ENCODE measurements around the gene FBLN7. TPM values are rescaled to one million over a fixed set of nuclear protein-coding genes. Genes with fewer than 3 reads are reported as not detected.

FBLN7 gene
- total RNA-seq, 4 donors from 2014 or later: 4.4 to 11.8 (median 7.9) TPM

GRCh38 chr2:112163541-112163981 is 25.4 kb downstream of the FBLN7 start:
- no peak overlapping the region for H3K27ac ChIP-seq
- no peaks in the 10 kb centered on the region for H3K9me3 ChIP-seq
- H3K36me3 ChIP-seq: no peaks in the 10 kb centered on the region
- no peaks in the 10 kb centered on the region for H3K4me1 ChIP-seq
- intact Hi-C loops (cut with DNase I; ENCODE audit: low total_unique reads): no loop called here
- no peak for DNase-seq
- TF ChIP-seq POLR2A (IDR thresholded peaks at IDR 0.05): no peak
- no peak for TF ChIP-seq CTCF (IDR thresholded peaks at IDR 0.05)
- H3K27me3 ChIP-seq: no peaks in the 10 kb centered on the region
- no peak overlapping the region for H3K4me3 ChIP-seq

GRCh38 chr2:112164876-112165275 is 26.7 kb downstream of the FBLN7 start:
- Histone ChIP-seq H3K9me3 (no peaks in the 10 kb centered on the region), H3K27ac (no peak overlapping the region), H3K27me3 (no peaks in the 10 kb centered on the region), H3K36me3 (no peaks in the 10 kb centered on the region), H3K4me1 (no peaks in the 10 kb centered on the region), H3K4me3 (no peak overlapping the region)
- intact Hi-C loops (cut with DNase I; ENCODE audit: low total_unique reads): no loop called here
- no peak for DNase-seq
- TF ChIP-seq POLR2A (IDR thresholded peaks at IDR 0.05) (no peak), CTCF (IDR thresholded peaks at IDR 0.05) (no peak)

GRCh38 chr2:112165296-112165695 is 27.1 kb downstream of the FBLN7 start:
- no peaks in the 10 kb centered on the region for H3K36me3 ChIP-seq
- no peaks in the 10 kb centered on the region for H3K4me1 ChIP-seq
- no peak for TF ChIP-seq CTCF (IDR thresholded peaks at IDR 0.05)
- TF ChIP-seq POLR2A (IDR thresholded peaks at IDR 0.05): no peak
- no peak overlapping the region for H3K27ac ChIP-seq
- intact Hi-C loops (cut with DNase I; ENCODE audit: low total_unique reads): no loop called here
- DNase-seq: no peak
- H3K4me3 ChIP-seq: no peak overlapping the region
- H3K27me3 ChIP-seq: no peaks in the 10 kb centered on the region
- no peaks in the 10 kb centered on the region for H3K9me3 ChIP-seq

GRCh38 chr2:112166806-112167499 is 28.8 kb downstream of the FBLN7 start:
- Histone ChIP-seq H3K4me1 (no peaks in the 10 kb centered on the region), H3K9me3 (no peaks in the 10 kb centered on the region), H3K4me3 (no peak overlapping the region), H3K27me3 (no peaks in the 10 kb centered on the region), H3K27ac (no peak overlapping the region), H3K36me3 (no peaks in the 10 kb centered on the region)
- intact Hi-C loops (cut with DNase I; ENCODE audit: low total_unique reads): no loop called here
- no peak for DNase-seq
- TF ChIP-seq CTCF (IDR thresholded peaks at IDR 0.05) (no peak), POLR2A (IDR thresholded peaks at IDR 0.05) (no peak)

GRCh38 chr2:112168422-112169124 is 30.4 kb downstream of the FBLN7 start:
- DNase-seq: no peak
- H3K4me3 ChIP-seq: no peak overlapping the region
- TF ChIP-seq POLR2A (IDR thresholded peaks at IDR 0.05): no peak
- no peak for TF ChIP-seq CTCF (IDR thresholded peaks at IDR 0.05)
- no peaks in the 10 kb centered on the region for H3K36me3 ChIP-seq
- H3K9me3 ChIP-seq: no peaks in the 10 kb centered on the region
- H3K4me1 ChIP-seq: no peaks in the 10 kb centered on the region
- no peak overlapping the region for H3K27ac ChIP-seq
- intact Hi-C loops (cut with DNase I; ENCODE audit: low total_unique reads): no loop called here
- no peaks in the 10 kb centered on the region for H3K27me3 ChIP-seq
